Fibroblast of mammary gland (primary cell): Measurements from ENCODE around the gene SYN1.

Experiments
- DNase-seq: peaks from one replicate; pipeline ENCODE4 v3.0.0-alpha.2; 2010; ENCODE audit warnings: low read depth
- H3K4me3 ChIP-seq: 2 replicates; pipeline ENCODE4 v1.5.1; 2011; ENCODE audit warnings: low read depth, mild to moderate bottlenecking, low read length, moderate library complexity; ENCODE audit not compliant: control insufficient read depth
- TF ChIP-seq, protein P1 (sequence below): conservative IDR thresholded peaks from 2 replicates; pipeline ENCODE4 v1.5.1; 2011; ENCODE audit warnings: low read depth, low read length, inconsistent platforms; ENCODE audit not compliant: control insufficient read depth, insufficient read depth

Gene SYN1

DNA sequence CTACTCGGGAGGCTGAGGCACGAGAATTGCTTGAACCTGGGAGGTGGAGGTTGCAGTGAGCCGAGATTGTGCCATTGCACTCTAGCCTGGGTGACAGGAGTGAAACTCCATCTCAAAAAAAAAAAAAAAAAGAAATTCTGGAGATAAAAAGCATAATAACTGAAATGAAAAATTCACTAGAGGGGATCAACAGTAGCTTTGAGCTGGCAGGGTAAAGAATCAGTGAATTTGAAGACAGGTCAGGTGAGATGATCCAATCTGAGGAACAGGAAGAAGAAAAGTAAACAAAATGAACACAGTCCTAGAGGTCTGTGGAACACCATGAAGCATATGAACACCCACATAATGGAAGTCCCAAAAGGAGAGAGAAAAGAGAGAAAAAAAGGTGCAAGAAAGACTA lies 22.4 kb downstream of the SYN1 start:
- TF ChIP-seq, protein P1, sequence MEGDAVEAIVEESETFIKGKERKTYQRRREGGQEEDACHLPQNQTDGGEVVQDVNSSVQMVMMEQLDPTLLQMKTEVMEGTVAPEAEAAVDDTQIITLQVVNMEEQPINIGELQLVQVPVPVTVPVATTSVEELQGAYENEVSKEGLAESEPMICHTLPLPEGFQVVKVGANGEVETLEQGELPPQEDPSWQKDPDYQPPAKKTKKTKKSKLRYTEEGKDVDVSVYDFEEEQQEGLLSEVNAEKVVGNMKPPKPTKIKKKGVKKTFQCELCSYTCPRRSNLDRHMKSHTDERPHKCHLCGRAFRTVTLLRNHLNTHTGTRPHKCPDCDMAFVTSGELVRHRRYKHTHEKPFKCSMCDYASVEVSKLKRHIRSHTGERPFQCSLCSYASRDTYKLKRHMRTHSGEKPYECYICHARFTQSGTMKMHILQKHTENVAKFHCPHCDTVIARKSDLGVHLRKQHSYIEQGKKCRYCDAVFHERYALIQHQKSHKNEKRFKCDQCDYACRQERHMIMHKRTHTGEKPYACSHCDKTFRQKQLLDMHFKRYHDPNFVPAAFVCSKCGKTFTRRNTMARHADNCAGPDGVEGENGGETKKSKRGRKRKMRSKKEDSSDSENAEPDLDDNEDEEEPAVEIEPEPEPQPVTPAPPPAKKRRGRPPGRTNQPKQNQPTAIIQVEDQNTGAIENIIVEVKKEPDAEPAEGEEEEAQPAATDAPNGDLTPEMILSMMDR, result no peak
- H3K4me3 ChIP-seq, result no peak overlapping the region
- DNase-seq, result no peak

GRCh38 chrX:47596256-47596655 lies 23.4 kb downstream of the SYN1 start:
- no peak overlapping the region for H3K4me3 ChIP-seq
- TF ChIP-seq, protein P1, result no peak
- DNase-seq, result peak; percentile 60

DNA sequence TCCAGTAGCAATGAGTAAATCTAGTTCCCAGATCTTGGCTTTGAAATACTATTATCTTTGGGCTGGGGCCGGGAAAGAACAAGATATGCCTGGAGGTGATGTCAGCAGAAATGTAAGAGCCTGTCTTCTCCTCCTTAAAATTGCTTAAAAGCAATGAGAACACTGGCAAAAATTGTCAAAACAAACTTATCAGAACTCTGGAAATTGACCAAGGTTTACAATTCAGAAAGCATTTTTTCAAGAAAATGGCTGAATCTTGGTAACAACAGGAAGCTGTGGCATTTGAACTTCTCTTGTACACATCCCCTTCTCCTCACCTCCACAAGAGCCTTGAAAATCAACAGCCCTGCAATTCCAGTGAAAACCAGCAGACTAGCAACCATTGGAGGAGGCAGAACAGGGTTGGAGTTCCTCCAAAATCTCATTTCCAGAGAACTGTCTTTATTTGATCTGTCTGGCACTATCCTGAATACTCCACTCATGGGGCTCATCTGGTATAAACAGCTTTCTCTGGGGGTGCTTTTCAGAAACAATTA lies 23.9 kb downstream of the SYN1 start:
- TF ChIP-seq, protein P1, result no peak
- H3K4me3 ChIP-seq, result no peak overlapping the region
- peak; percentile 85 for DNase-seq

GRCh38 chrX:47593522-47593921 lies 26.1 kb downstream of the SYN1 start:
- TF ChIP-seq, protein P1, result no peak
- no peak overlapping the region for H3K4me3 ChIP-seq
- DNase-seq, result no peak

- TF ChIP-seq, protein P1, result no peak
- H3K4me3 ChIP-seq, result no peak overlapping the region
- DNase-seq, result no peak
Measured at GRCh38 chrX:47590984-47591383, 28.7 kb downstream of the SYN1 start.

GRCh38 chrX:47587906-47588735 lies 31.5 kb downstream of the SYN1 start:
- peak; percentile 32 for DNase-seq
- no peak overlapping the region for H3K4me3 ChIP-seq
- TF ChIP-seq, protein P1, result no peak
